Measurements from ENCODE around the gene NME5.
"Not testable (repeated sequence)": the region's sequence is repeated elsewhere in the genome, so short reads cannot be mapped to it uniquely, and the experiment has no call there.

The NME5 gene

DNA sequence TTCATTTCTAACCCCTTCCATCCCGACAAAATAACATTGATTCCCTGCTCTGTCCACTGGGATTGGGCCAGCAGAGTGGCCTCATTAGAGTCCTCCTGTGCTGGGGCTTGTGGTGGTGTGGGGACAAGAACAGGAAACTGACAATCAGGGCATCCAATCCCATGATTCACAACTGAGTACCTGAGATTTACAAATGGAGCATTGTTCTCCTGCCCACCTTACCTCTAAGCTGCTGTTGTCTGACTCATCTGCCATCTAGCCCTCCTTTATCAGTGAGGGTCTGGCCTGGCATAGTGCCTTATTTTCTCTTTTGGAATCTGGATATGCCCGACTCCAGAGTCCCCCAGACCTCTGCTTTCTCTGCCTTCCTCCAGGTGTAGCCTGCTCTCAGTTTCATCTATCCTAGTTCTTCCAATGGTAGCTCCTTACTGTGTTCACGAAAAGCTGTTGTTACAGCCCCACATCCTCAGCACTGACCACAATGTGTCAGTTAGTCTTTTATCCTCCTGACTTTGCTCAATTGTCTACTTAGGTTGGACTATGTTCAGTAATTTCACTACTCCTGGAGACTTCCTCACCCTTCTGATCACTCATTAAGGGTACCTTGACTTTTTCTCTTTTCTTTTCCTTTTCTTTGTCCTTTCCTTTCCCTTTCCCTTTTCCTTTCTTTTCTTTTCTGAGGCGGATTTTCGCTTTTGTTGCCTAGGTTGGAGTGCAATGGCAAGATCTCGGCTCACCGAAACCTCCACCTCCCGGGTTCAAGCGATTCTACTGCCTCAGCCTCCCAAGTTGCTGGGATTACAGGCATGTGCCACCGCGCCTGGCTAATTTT is 42.0 kb downstream of the NME5 start:
- Histone ChIP-seq H3K9me3 (ENCODE audit: control insufficient read depth, low read depth, low read length) (no peaks in the 10 kb centered on the region), H3K4me1 (ENCODE audit: control insufficient read depth, low read depth, low read length) (peaks cover 40% of the 10 kb centered on the region), H3K4me3 (ENCODE audit: low read length) (no peak overlapping the region), H3K9ac (ENCODE audit: low read length) (no peak overlapping the region), H3K36me3 (ENCODE audit: control insufficient read depth, low read depth, low read length) (no peaks in the 10 kb centered on the region), H3K27ac (ENCODE audit: low read length) (no peak overlapping the region), H3K27me3 (ENCODE audit: control insufficient read depth, insufficient read depth, low read length) (peaks cover 65% of the 10 kb centered on the region)

DNA sequence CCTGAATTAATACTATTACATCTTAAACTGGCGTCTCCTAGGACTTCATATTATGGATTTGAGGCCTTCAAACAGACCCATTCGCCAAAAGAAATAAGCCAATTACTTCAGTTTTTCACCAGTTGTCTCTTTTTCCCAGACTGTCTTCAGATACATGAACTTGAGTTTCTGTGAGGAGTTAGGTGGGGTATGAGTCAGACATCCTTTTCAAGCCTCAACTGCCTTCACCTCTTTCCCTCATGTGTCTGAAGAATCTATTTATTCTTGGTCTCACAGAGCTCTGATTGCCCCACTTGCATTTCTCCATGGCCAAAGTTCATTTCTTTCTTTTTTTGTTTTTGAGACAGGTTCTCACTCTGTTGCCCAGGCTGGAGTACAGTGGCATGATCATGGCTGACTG is 42.9 kb downstream of the NME5 start:
- Histone ChIP-seq H3K27ac (ENCODE audit: low read length) (no peak overlapping the region), H3K4me1 (ENCODE audit: control insufficient read depth, low read depth, low read length) (peaks cover 44% of the 10 kb centered on the region), H3K36me3 (ENCODE audit: control insufficient read depth, low read depth, low read length) (no peaks in the 10 kb centered on the region), H3K9me3 (ENCODE audit: control insufficient read depth, low read depth, low read length) (no peaks in the 10 kb centered on the region), H3K27me3 (ENCODE audit: control insufficient read depth, insufficient read depth, low read length) (peaks cover 65% of the 10 kb centered on the region), H3K9ac (ENCODE audit: low read length) (no peak overlapping the region), H3K4me3 (ENCODE audit: low read length) (no peak overlapping the region)

DNA sequence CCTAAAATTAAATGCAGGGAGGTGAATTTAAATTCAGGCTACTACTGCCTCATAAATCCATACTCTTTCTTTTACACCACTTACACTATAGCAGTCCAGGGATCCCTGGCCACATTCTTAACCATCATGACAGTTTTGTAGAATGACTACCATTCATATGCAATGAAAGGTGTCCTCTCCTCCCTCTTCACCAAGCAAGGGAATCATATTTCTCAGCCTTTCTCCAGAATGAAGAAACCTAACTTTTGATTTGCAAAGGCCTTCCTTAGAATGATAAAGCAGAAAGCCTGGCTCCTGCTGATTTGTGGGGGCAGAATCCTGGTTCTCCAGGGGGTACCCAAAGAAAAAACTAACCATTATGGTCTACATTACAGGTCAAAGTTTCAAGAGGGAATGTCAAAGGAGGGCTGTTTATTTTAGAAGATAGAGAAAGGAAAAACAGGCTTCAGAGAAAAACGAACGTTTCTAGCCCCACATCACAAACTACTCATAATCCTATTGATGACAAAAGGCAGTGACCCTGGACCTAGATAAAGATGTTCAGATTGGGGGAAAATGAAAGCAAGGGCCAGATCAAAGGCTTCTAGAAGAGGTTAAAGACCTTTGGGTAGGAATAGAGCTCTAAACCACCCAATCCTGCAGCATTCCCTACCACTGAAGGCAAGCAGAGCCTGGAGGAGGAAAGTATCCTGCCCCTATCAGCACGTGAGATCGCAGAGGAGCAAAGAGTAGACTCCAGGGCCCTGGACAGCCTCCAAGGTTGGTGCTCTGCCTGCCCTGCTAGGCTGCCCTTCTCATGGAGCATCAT is 43.9 kb downstream of the NME5 start:
- Histone ChIP-seq H3K4me3 (ENCODE audit: low read length) (peak overlapping the region; percentile 50), H3K27me3 (ENCODE audit: control insufficient read depth, insufficient read depth, low read length) (peaks cover 76% of the 10 kb centered on the region), H3K27ac (ENCODE audit: low read length) (peak overlapping the region; percentile 16), H3K9me3 (ENCODE audit: control insufficient read depth, low read depth, low read length) (no peaks in the 10 kb centered on the region), H3K9ac (ENCODE audit: low read length) (peak overlapping the region; percentile 3), H3K36me3 (ENCODE audit: control insufficient read depth, low read depth, low read length) (no peaks in the 10 kb centered on the region), H3K4me1 (ENCODE audit: control insufficient read depth, low read depth, low read length) (peaks cover 44% of the 10 kb centered on the region)

DNA sequence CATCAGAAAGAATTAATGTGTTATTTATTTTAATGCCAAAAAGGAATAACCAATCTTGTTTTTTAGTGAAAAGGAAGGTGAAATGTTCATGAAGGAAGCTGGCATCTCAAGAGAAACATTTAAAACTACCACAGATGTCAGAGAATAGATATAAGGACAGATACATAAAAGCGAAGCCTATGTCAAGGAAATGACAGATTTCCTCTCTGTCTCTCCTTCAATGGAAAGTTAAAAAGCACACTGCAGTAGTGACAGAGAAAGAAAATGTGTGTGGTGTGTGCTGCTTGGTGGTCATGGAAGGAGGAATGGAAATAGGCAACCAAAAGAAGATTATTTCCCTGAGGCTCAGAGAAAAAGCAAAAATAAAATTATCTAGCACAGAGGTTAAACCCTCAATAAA is 46.2 kb downstream of the NME5 start:
- Histone ChIP-seq H3K27ac (ENCODE audit: low read length) (no peak overlapping the region), H3K4me1 (ENCODE audit: control insufficient read depth, low read depth, low read length) (peaks cover 44% of the 10 kb centered on the region), H3K9me3 (ENCODE audit: control insufficient read depth, low read depth, low read length) (no peaks in the 10 kb centered on the region), H3K9ac (ENCODE audit: low read length) (no peak overlapping the region), H3K27me3 (ENCODE audit: control insufficient read depth, insufficient read depth, low read length) (peaks cover 80% of the 10 kb centered on the region), H3K36me3 (ENCODE audit: control insufficient read depth, low read depth, low read length) (no peaks in the 10 kb centered on the region), H3K4me3 (ENCODE audit: low read length) (no peak overlapping the region)

DNA sequence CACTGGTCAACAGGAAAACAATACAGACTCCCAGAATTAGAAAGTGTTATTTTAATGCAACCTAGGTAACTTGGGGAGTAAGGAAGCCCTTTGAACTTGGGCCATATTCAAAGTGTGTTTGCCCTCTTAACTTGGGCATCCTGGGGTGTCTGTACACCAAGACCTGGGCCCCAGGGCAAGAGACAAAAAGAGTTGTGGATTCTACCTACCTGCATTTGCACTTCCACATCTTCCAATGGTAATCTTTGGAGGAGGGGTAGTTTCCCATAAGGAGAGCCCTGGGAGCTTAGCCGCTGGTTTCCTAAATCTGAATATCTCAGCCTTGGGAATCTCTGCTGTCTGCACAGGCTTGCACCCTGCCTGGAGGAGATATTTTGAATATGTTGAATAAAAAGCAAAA is 46.9 kb downstream of the NME5 start:
- Histone ChIP-seq H3K27me3 (ENCODE audit: control insufficient read depth, insufficient read depth, low read length) (peaks cover 73% of the 10 kb centered on the region), H3K9me3 (ENCODE audit: control insufficient read depth, low read depth, low read length) (no peaks in the 10 kb centered on the region), H3K27ac (ENCODE audit: low read length) (no peak overlapping the region), H3K4me3 (ENCODE audit: low read length) (peak overlapping the region; percentile 18), H3K9ac (ENCODE audit: low read length) (no peak overlapping the region), H3K4me1 (ENCODE audit: control insufficient read depth, low read depth, low read length) (peaks cover 44% of the 10 kb centered on the region), H3K36me3 (ENCODE audit: control insufficient read depth, low read depth, low read length) (no peaks in the 10 kb centered on the region)

DNA sequence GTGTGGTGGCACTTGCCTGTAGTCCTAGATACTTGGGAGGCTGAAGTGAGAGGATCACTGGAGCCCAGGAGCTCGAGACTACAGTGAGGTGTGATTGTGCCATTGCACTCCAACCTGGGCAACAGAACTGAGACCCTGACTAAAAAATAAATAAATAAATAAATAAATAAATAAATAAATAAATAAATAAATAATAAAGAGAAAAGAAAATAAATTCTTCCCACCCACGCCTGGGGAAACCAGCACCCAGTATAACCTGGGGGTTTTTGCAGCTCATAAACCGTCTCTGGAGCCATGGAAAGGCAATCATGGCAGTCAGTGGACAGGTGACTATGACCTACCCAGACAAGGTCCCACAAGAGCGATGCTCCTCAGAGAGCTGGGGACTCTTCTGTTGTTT is 47.5 kb downstream of the NME5 start:
- H3K9me3 ChIP-seq (ENCODE audit: control insufficient read depth, low read depth, low read length): no peaks in the 10 kb centered on the region
- no peak overlapping the region for H3K27ac ChIP-seq (ENCODE audit: low read length)
- H3K27me3 ChIP-seq (ENCODE audit: control insufficient read depth, insufficient read depth, low read length): peaks cover 67% of the 10 kb centered on the region
- H3K4me1 ChIP-seq (ENCODE audit: control insufficient read depth, low read depth, low read length): peaks cover 41% of the 10 kb centered on the region
- no peaks in the 10 kb centered on the region for H3K36me3 ChIP-seq (ENCODE audit: control insufficient read depth, low read depth, low read length)
- H3K9ac ChIP-seq (ENCODE audit: low read length): no peak overlapping the region
- H3K4me3 ChIP-seq (ENCODE audit: low read length): peak overlapping the region; percentile 18

DNA sequence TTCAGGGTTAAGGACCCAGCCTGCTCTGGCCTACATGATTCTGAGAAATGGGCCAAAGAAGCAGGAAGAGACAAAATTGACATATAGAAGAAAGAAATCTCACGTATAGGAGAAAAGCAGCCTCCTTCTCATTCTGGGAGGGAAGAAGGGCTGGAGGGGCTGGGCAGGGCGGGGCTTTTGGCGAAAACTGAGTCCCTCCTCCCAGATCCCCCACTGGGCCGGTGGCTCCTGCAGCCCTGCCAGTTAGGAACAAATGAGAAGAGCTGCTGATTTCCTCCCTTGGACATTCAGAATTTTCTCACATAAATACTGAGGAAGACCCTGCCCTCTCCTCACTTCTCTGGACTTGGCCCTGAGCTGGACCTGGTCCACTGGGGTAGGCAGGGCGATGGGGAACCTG is 55.5 kb downstream of the NME5 start, which contains the start of gene WNT8A:
Gene WNT8A (plus strand): TSS at position 332 of the 400 bp plus-strand sequence. CDS start 95 bp downstream, outside the sequence.
- Histone ChIP-seq H3K4me3 (ENCODE audit: low read length) (no peak within 1 kb of the TSS), H3K27me3 (ENCODE audit: control insufficient read depth, insufficient read depth, low read length) (peaks cover under 1% of the 10 kb centered on the region), H3K27ac (ENCODE audit: low read length) (no peak within 1 kb of the TSS), H3K9me3 (ENCODE audit: control insufficient read depth, low read depth, low read length) (no peaks in the 10 kb centered on the region), H3K9ac (ENCODE audit: low read length) (no peak within 1 kb of the TSS), H3K4me1 (ENCODE audit: control insufficient read depth, low read depth, low read length) (peaks cover 3% of the 10 kb centered on the region), H3K36me3 (ENCODE audit: control insufficient read depth, low read depth, low read length) (no peaks in the 10 kb centered on the region)

DNA sequence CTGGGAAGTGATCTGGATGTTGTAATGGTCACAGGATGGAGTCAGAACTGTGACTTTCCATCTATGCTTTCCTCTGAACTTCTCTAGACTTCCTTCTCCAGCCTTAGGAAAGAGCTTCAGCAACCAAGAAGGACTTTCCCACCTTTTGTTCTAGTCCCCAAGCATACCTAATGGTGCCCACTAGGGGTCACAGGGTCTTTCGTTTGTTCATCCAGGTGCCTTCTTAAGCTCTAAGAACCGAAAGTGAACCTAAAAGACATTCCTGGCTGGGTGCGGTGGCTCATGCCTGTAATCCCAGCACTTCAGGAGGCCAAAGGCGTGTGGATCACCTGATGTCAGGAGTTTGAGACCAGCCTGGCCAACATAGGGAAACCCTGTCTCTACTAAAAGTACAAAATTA is 57.2 kb downstream of the NME5 start:
- H3K9me3 ChIP-seq (ENCODE audit: control insufficient read depth, low read depth, low read length): no peaks in the 10 kb centered on the region
- H3K9ac ChIP-seq (ENCODE audit: low read length): no peak overlapping the region
- no peak overlapping the region for H3K27ac ChIP-seq (ENCODE audit: low read length)
- no peaks in the 10 kb centered on the region for H3K27me3 ChIP-seq (ENCODE audit: control insufficient read depth, insufficient read depth, low read length)
- H3K36me3 ChIP-seq (ENCODE audit: control insufficient read depth, low read depth, low read length): no peaks in the 10 kb centered on the region
- peaks cover 17% of the 10 kb centered on the region for H3K4me1 ChIP-seq (ENCODE audit: control insufficient read depth, low read depth, low read length)
- H3K4me3 ChIP-seq (ENCODE audit: low read length): no peak overlapping the region

DNA sequence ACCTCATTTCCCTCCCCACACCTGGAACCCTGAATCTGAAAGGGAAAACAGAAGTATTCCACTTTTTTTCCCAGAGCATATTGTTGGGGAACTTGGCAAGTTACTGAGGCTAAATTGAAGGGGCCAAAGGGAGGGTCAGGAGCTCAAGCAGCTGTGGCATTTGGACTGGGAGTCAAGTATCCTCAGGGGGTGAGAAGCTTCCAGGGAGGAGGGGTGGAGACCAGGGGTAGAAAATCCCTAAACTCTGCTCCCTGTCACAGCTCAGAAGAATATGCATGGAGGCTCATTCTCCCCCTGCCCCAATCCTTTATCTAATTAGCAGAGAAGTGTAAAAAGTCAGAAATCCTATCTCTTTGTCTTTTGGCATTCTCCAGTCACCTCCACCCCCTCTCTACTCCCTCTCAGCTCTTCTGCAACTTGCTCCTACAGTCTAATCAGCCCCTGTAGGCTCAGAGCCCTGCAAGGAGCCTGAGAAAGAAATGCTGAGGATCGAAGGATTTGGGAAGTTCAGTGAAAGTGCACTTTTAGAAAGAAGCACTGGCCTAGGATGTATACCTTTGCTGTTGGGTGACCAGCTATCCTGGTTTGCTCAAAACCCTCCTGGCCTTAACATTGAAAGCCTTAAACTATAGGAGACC is 61.1 kb downstream of the NME5 start:
- Histone ChIP-seq H3K4me1 (ENCODE audit: control insufficient read depth, low read depth, low read length) (peaks cover 14% of the 10 kb centered on the region), H3K27me3 (ENCODE audit: control insufficient read depth, insufficient read depth, low read length) (no peaks in the 10 kb centered on the region), H3K36me3 (ENCODE audit: control insufficient read depth, low read depth, low read length) (no peaks in the 10 kb centered on the region), H3K9me3 (ENCODE audit: control insufficient read depth, low read depth, low read length) (no peaks in the 10 kb centered on the region), H3K27ac (ENCODE audit: low read length) (no peak overlapping the region), H3K9ac (ENCODE audit: low read length) (no peak overlapping the region), H3K4me3 (ENCODE audit: low read length) (no peak overlapping the region)

DNA sequence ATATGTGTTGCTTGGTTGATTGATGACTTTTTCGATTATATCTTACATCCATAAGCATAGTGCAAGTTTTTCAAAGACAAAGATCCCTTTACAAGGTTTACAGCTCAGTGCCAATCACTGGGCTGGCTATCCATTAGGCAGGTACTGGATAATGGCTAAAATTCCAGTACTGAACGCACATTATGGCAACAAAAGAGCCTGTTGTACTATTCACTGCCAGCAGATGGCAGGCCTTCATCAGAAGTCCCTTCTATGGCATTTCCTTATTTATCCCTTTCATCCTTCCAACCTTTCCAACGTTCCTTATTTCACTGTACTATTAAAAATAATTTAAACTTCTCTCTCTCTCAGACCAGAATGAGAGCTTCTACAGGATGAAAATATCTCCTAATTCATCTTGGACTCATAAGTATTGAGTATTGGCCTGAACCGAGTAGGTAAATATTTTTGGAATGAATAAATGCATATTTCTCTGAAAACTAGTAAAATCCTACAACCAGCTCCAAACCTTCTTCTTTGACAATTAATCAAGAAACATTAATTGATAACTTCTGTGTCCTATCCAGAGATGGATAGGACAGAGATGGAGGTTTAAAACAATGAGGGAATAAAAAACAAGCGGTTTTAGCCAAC is 62.0 kb downstream of the NME5 start:
- no peak overlapping the region for H3K9ac ChIP-seq (ENCODE audit: low read length)

DNA sequence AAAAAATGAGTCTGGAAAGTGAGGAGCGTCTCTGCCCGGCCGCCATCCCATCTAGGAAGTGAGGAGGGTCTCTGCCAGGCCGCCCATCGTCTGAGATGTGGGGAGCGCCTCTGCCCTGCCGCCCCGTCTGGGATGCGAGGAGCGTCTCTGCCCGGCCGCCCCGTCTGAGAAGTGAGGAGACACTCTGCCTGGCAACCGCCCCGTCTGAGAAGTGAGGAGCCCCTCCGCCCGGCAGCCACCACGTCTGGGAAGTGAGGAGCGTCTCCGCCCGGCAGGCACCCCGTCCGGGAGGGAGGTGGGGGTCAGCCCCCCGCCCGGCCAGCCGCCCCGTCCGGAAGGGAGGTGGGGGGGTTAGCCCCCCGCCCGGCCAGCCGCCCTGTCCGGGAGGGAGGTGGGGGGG is 69.2 kb downstream of the NME5 start:
- H3K4me3 ChIP-seq (ENCODE audit: low read length); H3K27me3 ChIP-seq (ENCODE audit: control insufficient read depth, insufficient read depth, low read length); H3K4me1 ChIP-seq (ENCODE audit: control insufficient read depth, low read depth, low read length); H3K9me3 ChIP-seq (ENCODE audit: control insufficient read depth, low read depth, low read length); H3K36me3 ChIP-seq (ENCODE audit: control insufficient read depth, low read depth, low read length); H3K9ac ChIP-seq (ENCODE audit: low read length); H3K27ac ChIP-seq (ENCODE audit: low read length): not testable (repeated sequence)

More for the DNA sequence above, 62.0 kb downstream of the NME5 start:
- no peak overlapping the region for H3K4me3 ChIP-seq (ENCODE audit: low read length)
- peaks cover 14% of the 10 kb centered on the region for H3K4me1 ChIP-seq (ENCODE audit: control insufficient read depth, low read depth, low read length)
- H3K9me3 ChIP-seq (ENCODE audit: control insufficient read depth, low read depth, low read length): no peaks in the 10 kb centered on the region
- H3K27me3 ChIP-seq (ENCODE audit: control insufficient read depth, insufficient read depth, low read length): no peaks in the 10 kb centered on the region
- H3K36me3 ChIP-seq (ENCODE audit: control insufficient read depth, low read depth, low read length): no peaks in the 10 kb centered on the region
- no peak overlapping the region for H3K27ac ChIP-seq (ENCODE audit: low read length)

Data from iPS-18a (cell line).